OCI-LY7 (cell line): ENCODE measurements around the gene GCNT3. TPM values are rescaled to one million over a fixed set of nuclear protein-coding genes. Genes with fewer than 3 reads are reported as not detected.
"Not testable (repeated sequence)": the region's sequence is repeated elsewhere in the genome, so short reads cannot be mapped to it uniquely, and the experiment has no call there.

Experiments
- BruUV-seq: library from RNA; stranded (reverse); fragments of 400-500 nt; replicated peaks from 2 replicates; lab custom pipeline; 2021; lab: Mats Ljungman, UMichigan
- CTCF ChIA-PET: fragments of 300-600 bp; sonication (Branson Sonifier 250); formaldehyde crosslinking; loops from one replicate; lab custom pipeline; 2022; ENCODE audit warnings: antibody characterized with exemption; ENCODE audit not compliant: unreplicated experiment; lab: Charles Lee
- POLR2A ChIA-PET: fragments of 300-600 bp; sonication (Branson Sonifier 250); formaldehyde crosslinking; loops from one replicate; lab custom pipeline; 2022; ENCODE audit warnings: antibody characterized with exemption; lab: Charles Lee
- DNase-seq: peaks from one replicate; pipeline ENCODE4 v3.0.0-alpha.2; 2015; ENCODE audit warnings: low spot score
- H2AFZ ChIP-seq: fragments of 200-600 bp; sonication (generic), shearing (Covaris generic); 2 replicates; pipeline ENCODE4 v1.6.1; 2014; ENCODE audit warnings: mild to moderate bottlenecking, antibody characterized with exemption, low read length, moderate library complexity
- H3K27ac ChIP-seq: fragments of 200-600 bp; sonication (generic); 2 replicates; pipeline ENCODE4 v1.5.1; 2014; ENCODE audit warnings: mixed run types, low read depth, mild to moderate bottlenecking, moderate library complexity, low read length, inconsistent platforms; ENCODE audit not compliant: poor library complexity, severe bottlenecking
- H3K36me3 ChIP-seq: fragments of 200-600 bp; sonication (generic); 2 replicates; pipeline ENCODE4 v1.6.1; 2014; ENCODE audit warnings: mild to moderate bottlenecking, antibody characterized with exemption, low read length, moderate library complexity, mixed read lengths; ENCODE audit not compliant: insufficient read depth
- H3K4me1 ChIP-seq: fragments of 200-600 bp; sonication (generic); 2 replicates; pipeline ENCODE4 v1.5.1; 2014; ENCODE audit warnings: mild to moderate bottlenecking, low read length; ENCODE audit not compliant: insufficient read depth, poor library complexity, severe bottlenecking
- H3K4me2 ChIP-seq: fragments of 200-600 bp; sonication (generic); 2 replicates; pipeline ENCODE4 v1.6.1; 2014; ENCODE audit warnings: mild to moderate bottlenecking, low read length
- H3K4me3 ChIP-seq: fragments of 200-600 bp; sonication (generic); 2 replicates; pipeline ENCODE4 v1.5.1; 2014; ENCODE audit warnings: mild to moderate bottlenecking, low read depth, low read length; ENCODE audit not compliant: poor library complexity, severe bottlenecking
- H3K79me2 ChIP-seq: fragments of 200-600 bp; sonication (generic); 2 replicates; pipeline ENCODE4 v1.6.1; 2016; ENCODE audit warnings: low read depth, mild to moderate bottlenecking, low read length, moderate library complexity, mixed read lengths; ENCODE audit not compliant: insufficient read depth
- H3K9me2 ChIP-seq: fragments of 200-600 bp; sonication (generic); 2 replicates; pipeline ENCODE4 v1.6.1; 2016; ENCODE audit warnings: mild to moderate bottlenecking, low read length, mixed read lengths; ENCODE audit not compliant: insufficient read depth
- H3K9me3 ChIP-seq: fragments of 200-600 bp; sonication (generic); 2 replicates; pipeline ENCODE4 v1.6.1; 2014; ENCODE audit warnings: mild to moderate bottlenecking, mixed run types, low read length, mixed read lengths
- H4K20me1 ChIP-seq: fragments of 200-600 bp; sonication (generic); 2 replicates; pipeline ENCODE4 v1.6.1; 2014; ENCODE audit warnings: mild to moderate bottlenecking, antibody characterized with exemption, low read length, moderate library complexity, mixed read lengths; ENCODE audit not compliant: insufficient read depth
- CTCF ChIP-seq: fragments of 200-600 bp; sonication (generic); conservative IDR thresholded peaks from 2 replicates; pipeline ENCODE4 v1.5.1; 2014; ENCODE audit warnings: mild to moderate bottlenecking, antibody characterized with exemption, low read length, moderate library complexity, mixed read lengths
- EZH2phosphoT487 ChIP-seq: fragments of 200-600 bp; sonication (generic); IDR thresholded peaks from 2 replicates; pipeline ENCODE4 v1.6.1; 2018; ENCODE audit warnings: low read depth, borderline replicate concordance, mild to moderate bottlenecking, mixed run types, antibody characterized with exemption, low read length, moderate library complexity, mixed read lengths
- intact Hi-C: fragments of 100-400 bp; cut with micrococcal nuclease; formaldehyde crosslinking; loops from one replicate; pipeline ENCODE4 v1.10.0; 2022; ENCODE audit not compliant: unreplicated experiment
- total RNA-seq, 2 experiments: library from RNA; depleted of rRNA in 1 of 2; stranded (reverse); fragments of >200 nt in 1 of 2; shearing (Covaris generic) in 1 of 2; gene quantifications; 2 replicates each; pipeline ENCODE4 v1.2.3, GENCODE V29; 2014 to 2022

GCNT3 gene
- total RNA-seq, 2 experiments from 2014 or later, result not detected

GRCh38 chr15:59637507-59637906 lies 25.9 kb downstream of the GCNT3 start:
- peak; percentile 26; the same call in 1 of the 2 replicates for TF ChIP-seq CTCF
- intact Hi-C loops, H3K9me3 ChIP-seq, BruUV-seq, CTCF ChIA-PET, H3K27ac ChIP-seq, POLR2A ChIA-PET, H3K4me2 ChIP-seq, H2AFZ ChIP-seq, H3K4me1 ChIP-seq, H3K4me3 ChIP-seq, H3K79me2 ChIP-seq, H3K9me2 ChIP-seq, H4K20me1 ChIP-seq, DNase-seq: not testable (repeated sequence)
- peaks cover 60% of the 10 kb centered on the region for H3K36me3 ChIP-seq

GRCh38 chr15:59642351-59642750 lies 30.8 kb downstream of the GCNT3 start:
- peaks cover 91% of the 10 kb centered on the region for H3K36me3 ChIP-seq
- H3K4me3 ChIP-seq, result no peak overlapping the region
- intact Hi-C loops, result no loop called here

GRCh38 chr15:59644756-59645155 lies 33.2 kb downstream of the GCNT3 start:
- Histone ChIP-seq H3K4me3 (no peak overlapping the region), H3K4me1 (no peaks in the 10 kb centered on the region), H4K20me1 (no peaks in the 10 kb centered on the region), H3K4me2 (no peak overlapping the region), H3K36me3 (peaks cover 88% of the 10 kb centered on the region), H3K27ac (no peak overlapping the region), H3K9me3 (no peaks in the 10 kb centered on the region), H3K9me2 (no peaks in the 10 kb centered on the region), H2AFZ (no peak overlapping the region), H3K79me2 (no peaks in the 10 kb centered on the region; the same call in 1 of the 2 replicates)
- ChIA-PET POLR2A (interaction anchor here (1.0 to 1.5 kb wide), 3 partner anchors 8 to 13 kb away, joined by 3 to 5 read pairs (median 4); no protein-coding TSS in a partner anchor), CTCF (no interaction called here)
- DNase-seq, result no peak
- intact Hi-C loops, result no loop called here
- BruUV-seq, result no TSS peak
- TF ChIP-seq CTCF, result no peak
- no peak for TF ChIP-seq EZH2phosphoT487

More at GRCh38 chr15:59642351-59642750, 30.8 kb downstream of the GCNT3 start:
- DNase-seq, result no peak
- no peaks in the 10 kb centered on the region for H4K20me1 ChIP-seq
- CTCF ChIA-PET, result no interaction called here
- H3K9me2 ChIP-seq, result no peaks in the 10 kb centered on the region
- TF ChIP-seq CTCF, result peak; percentile 66
- no peak for TF ChIP-seq EZH2phosphoT487
- no TSS peak for BruUV-seq
- H3K79me2 ChIP-seq, result no peaks in the 10 kb centered on the region
- H2AFZ ChIP-seq, result no peak overlapping the region
- H3K27ac ChIP-seq, result no peak overlapping the region
- H3K4me1 ChIP-seq, result no peaks in the 10 kb centered on the region
- POLR2A ChIA-PET, result interaction anchor here (1.1 kb wide), 1 partner anchor 15 kb away, joined by 4 read pairs; the partner anchor contains the start of gene GTF2A2
- H3K9me3 ChIP-seq, result no peaks in the 10 kb centered on the region
- H3K4me2 ChIP-seq, result no peak overlapping the region

- H2AFZ ChIP-seq, DNase-seq, H3K9me3 ChIP-seq, H3K4me3 ChIP-seq, H3K9me2 ChIP-seq, CTCF ChIA-PET, BruUV-seq, H3K4me1 ChIP-seq, H3K79me2 ChIP-seq, H3K4me2 ChIP-seq, H4K20me1 ChIP-seq, intact Hi-C loops, H3K27ac ChIP-seq: not testable (repeated sequence)
- POLR2A ChIA-PET, result interaction anchor here (1.3 kb wide), 1 partner anchor 14 kb away, joined by 3 read pairs; no protein-coding TSS in a partner anchor
- peaks cover 88% of the 10 kb centered on the region for H3K36me3 ChIP-seq
Measured at GRCh38 chr15:59645812-59646211, 34.2 kb downstream of the GCNT3 start.
